ENCODE measurements around the gene ZNF124.

- TF ChIP-seq, protein P1, sequence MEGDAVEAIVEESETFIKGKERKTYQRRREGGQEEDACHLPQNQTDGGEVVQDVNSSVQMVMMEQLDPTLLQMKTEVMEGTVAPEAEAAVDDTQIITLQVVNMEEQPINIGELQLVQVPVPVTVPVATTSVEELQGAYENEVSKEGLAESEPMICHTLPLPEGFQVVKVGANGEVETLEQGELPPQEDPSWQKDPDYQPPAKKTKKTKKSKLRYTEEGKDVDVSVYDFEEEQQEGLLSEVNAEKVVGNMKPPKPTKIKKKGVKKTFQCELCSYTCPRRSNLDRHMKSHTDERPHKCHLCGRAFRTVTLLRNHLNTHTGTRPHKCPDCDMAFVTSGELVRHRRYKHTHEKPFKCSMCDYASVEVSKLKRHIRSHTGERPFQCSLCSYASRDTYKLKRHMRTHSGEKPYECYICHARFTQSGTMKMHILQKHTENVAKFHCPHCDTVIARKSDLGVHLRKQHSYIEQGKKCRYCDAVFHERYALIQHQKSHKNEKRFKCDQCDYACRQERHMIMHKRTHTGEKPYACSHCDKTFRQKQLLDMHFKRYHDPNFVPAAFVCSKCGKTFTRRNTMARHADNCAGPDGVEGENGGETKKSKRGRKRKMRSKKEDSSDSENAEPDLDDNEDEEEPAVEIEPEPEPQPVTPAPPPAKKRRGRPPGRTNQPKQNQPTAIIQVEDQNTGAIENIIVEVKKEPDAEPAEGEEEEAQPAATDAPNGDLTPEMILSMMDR (IDR thresholded peaks at IDR 0.05; ENCODE audit: insufficient read depth, low read length, poor library complexity, severe bottlenecking): no peak
- TF ChIP-seq EZH2phosphoT487 (conservative IDR thresholded peaks at IDR 0.05; ENCODE audit: low read length): no peak
Measured at GRCh38 chr1:247131236-247131635, 40.6 kb downstream of the ZNF124 start.
